Neural cell (in vitro differentiated cells): ENCODE measurements around the gene COL18A1. TPM values are rescaled to one million over a fixed set of nuclear protein-coding genes. Genes with fewer than 3 reads are reported as not detected.

ENCODE experiments used
- H2AFZ ChIP-seq: fragments of 200-600, 300-800 bp; sonication (generic), shearing (Covaris generic); 2 replicates; pipeline ENCODE4 v1.6.0; 2014; ENCODE audit warnings: low read depth, mild to moderate bottlenecking, antibody characterized with exemption, low read length, moderate library complexity
- H3F3A ChIP-seq: fragments of 200-600 bp; shearing (Covaris generic); 2 replicates; pipeline ENCODE4 v1.6.1; 2016; ENCODE audit warnings: mild to moderate bottlenecking, moderate library complexity, mixed read lengths, antibody characterized with exemption, low read length; ENCODE audit not compliant: insufficient read depth, poor library complexity, severe bottlenecking
- H3K27ac ChIP-seq: fragments of 200-600, 300-800 bp; sonication (generic), shearing (Covaris generic); 2 replicates; pipeline ENCODE4 v1.5.1; 2014; ENCODE audit warnings: mild to moderate bottlenecking, low read length, moderate library complexity
- H3K27me3 ChIP-seq: fragments of 300-800, 200-600 bp; sonication (generic), shearing (Covaris generic); 2 replicates; pipeline ENCODE4 v1.6.0; 2014; ENCODE audit warnings: mild to moderate bottlenecking, low read depth, low read length, moderate library complexity; ENCODE audit not compliant: insufficient read depth
- H3K36me3 ChIP-seq: fragments of 300-800, 200-600 bp; sonication (generic), shearing (Covaris generic); 2 replicates; pipeline ENCODE4 v1.5.1; 2014; ENCODE audit warnings: mild to moderate bottlenecking, antibody characterized with exemption, low read length, moderate library complexity; ENCODE audit not compliant: insufficient read depth
- H3K4me2 ChIP-seq: fragments of 300-800, 200-600 bp; sonication (generic), shearing (Covaris generic); 2 replicates; pipeline ENCODE4 v1.6.0; 2014; ENCODE audit warnings: mild to moderate bottlenecking, low read length
- H3K4me3 ChIP-seq: fragments of 300-800, 200-600 bp; sonication (generic), shearing (Covaris generic); 2 replicates; pipeline ENCODE4 v1.5.1; 2014; ENCODE audit warnings: mild to moderate bottlenecking, low read length, moderate library complexity
- H3K79me2 ChIP-seq: fragments of 200-600 bp; shearing (Covaris generic); replicated peaks from 2 replicates; pipeline ENCODE4 v1.6.0; 2014; ENCODE audit warnings: mild to moderate bottlenecking, low read length, moderate library complexity; ENCODE audit not compliant: insufficient read depth
- H3K9ac ChIP-seq: fragments of 300-800, 200-600 bp; sonication (generic), shearing (Covaris generic); 2 replicates; pipeline ENCODE4 v1.6.1; 2016; ENCODE audit warnings: mild to moderate bottlenecking, low read length, mixed read lengths
- H3K9me2 ChIP-seq: fragments of 200-600 bp; shearing (Covaris generic); 2 replicates; pipeline ENCODE4 v1.6.1; 2016; ENCODE audit warnings: mild to moderate bottlenecking, low read length, mixed read lengths; ENCODE audit not compliant: insufficient read depth
- H3K9me3 ChIP-seq: fragments of 200-600, 300-800 bp; sonication (generic), shearing (Covaris generic); 2 replicates; pipeline ENCODE4 v1.6.1; 2016; ENCODE audit warnings: mild to moderate bottlenecking, mixed run types, low read length, moderate library complexity, mixed read lengths
- H4K20me1 ChIP-seq: fragments of 200-600 bp; shearing (Covaris generic); 2 replicates; pipeline ENCODE4 v1.6.1; 2016; ENCODE audit warnings: mild to moderate bottlenecking, mixed run types; ENCODE audit not compliant: insufficient read depth
- EP300 ChIP-seq: fragments of 450-650 bp; conservative IDR thresholded peaks from 2 replicates; pipeline ENCODE4 v1.6.1; 2014; ENCODE audit warnings: antibody characterized with exemption, mild to moderate bottlenecking, moderate library complexity; ENCODE audit not compliant: poor library complexity, severe bottlenecking
- EZH2 ChIP-seq: fragments of 200-600, 300-800 bp; shearing (Covaris generic), sonication (generic); IDR thresholded peaks from 2 replicates; pipeline ENCODE4 v1.6.1; 2014; ENCODE audit warnings: antibody characterized with exemption, low read length, borderline replicate concordance, mild to moderate bottlenecking; ENCODE audit not compliant: insufficient read depth, poor library complexity, severe bottlenecking
- MXI1 ChIP-seq: fragments of 450-650 bp; conservative IDR thresholded peaks from 2 replicates; pipeline ENCODE4 v1.6.1; 2014; ENCODE audit warnings: antibody characterized with exemption, mild to moderate bottlenecking; ENCODE audit not compliant: poor library complexity, severe bottlenecking
- POLR2AphosphoS5 ChIP-seq: IDR thresholded peaks from 2 replicates; pipeline ENCODE4 v1.6.1; 2012
- RAD21 ChIP-seq: fragments of 450-650 bp; conservative IDR thresholded peaks from 2 replicates; pipeline ENCODE4 v1.6.1; 2014; ENCODE audit warnings: antibody characterized with exemption, mild to moderate bottlenecking, moderate library complexity
- REST ChIP-seq: IDR thresholded peaks from 2 replicates; pipeline ENCODE4 v1.6.1; 2012; ENCODE audit warnings: borderline replicate concordance
- SMC3 ChIP-seq: fragments of 450-650 bp; conservative IDR thresholded peaks from 2 replicates; pipeline ENCODE4 v1.6.1; 2014; ENCODE audit warnings: antibody characterized with exemption, mild to moderate bottlenecking, moderate library complexity; ENCODE audit not compliant: poor library complexity
- TAF1 ChIP-seq: IDR thresholded peaks from 2 replicates; pipeline ENCODE4 v1.6.1; 2012; ENCODE audit warnings: low read depth
- polyA plus RNA-seq: library from polyadenylated mRNA; depleted of rRNA; stranded (reverse); fragments of >200 nt; gene quantifications from 2 replicates; pipeline ENCODE4 v1.2.3, GENCODE V29; 2014
- TF ChIP-seq, protein P1 (sequence below): fragments of 450-650 bp; IDR thresholded peaks from 2 replicates; pipeline ENCODE4 v1.5.1; 2014; ENCODE audit warnings: antibody characterized with exemption, mild to moderate bottlenecking, moderate library complexity; ENCODE audit not compliant: poor library complexity, severe bottlenecking

The COL18A1 gene
- polyA plus RNA-seq, 1 donor from 2014 or later, result 2.5 TPM

DNA sequence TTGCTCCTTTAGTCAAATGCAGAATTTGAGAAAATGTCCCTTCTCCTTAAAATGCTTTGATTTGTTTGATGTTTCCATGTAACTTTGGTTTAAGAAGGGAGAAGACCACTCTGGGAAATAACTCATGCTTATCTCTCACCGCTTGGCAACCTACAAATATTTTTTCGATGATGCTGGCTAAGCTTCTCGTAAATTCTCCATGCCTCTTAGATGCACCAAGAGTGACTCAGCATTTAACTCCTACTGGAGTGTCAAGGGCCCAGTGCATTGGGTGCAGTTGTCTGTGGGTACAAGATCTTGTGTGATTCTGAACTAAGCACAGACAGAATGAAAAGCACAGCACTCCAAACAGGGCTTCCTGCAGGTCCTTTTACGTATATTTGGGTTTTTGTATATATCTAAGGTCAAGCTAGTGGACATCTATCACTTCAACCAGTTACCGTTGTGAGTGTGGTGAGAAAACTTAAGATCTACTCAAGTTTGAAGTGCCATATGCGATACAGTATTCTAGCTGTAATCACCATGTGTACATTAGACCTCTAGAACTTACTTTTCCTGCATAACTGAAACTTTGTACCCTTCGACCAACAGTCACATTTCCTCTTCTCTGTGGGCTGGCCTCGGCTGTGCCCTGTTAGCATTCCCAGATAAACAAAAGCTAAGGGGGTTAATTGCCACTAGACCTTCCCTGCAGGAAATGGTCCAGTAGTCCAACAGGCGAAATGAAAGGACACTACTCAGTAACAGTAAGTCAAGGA, 55.8 kb downstream of the COL18A1 start:
- H3K9me2 ChIP-seq, result no peaks in the 10 kb centered on the region
- no peak overlapping the region for H3K4me3 ChIP-seq
- no peaks in the 10 kb centered on the region for H3K36me3 ChIP-seq
- no peaks in the 10 kb centered on the region for H3K27me3 ChIP-seq
- H3K9me3 ChIP-seq, result peaks cover 8% of the 10 kb centered on the region
- no peaks in the 10 kb centered on the region for H4K20me1 ChIP-seq
- H3K79me2 ChIP-seq, result no peaks in the 10 kb centered on the region
- H2AFZ ChIP-seq, result no peak overlapping the region
- H3K4me2 ChIP-seq, result no peak overlapping the region
- no peaks in the 10 kb centered on the region for H3F3A ChIP-seq
- TF ChIP-seq POLR2AphosphoS5 (no peak), TAF1 (no peak), REST (no peak), SMC3 (no peak), MXI1 (no peak), RAD21 (no peak), EZH2 (no peak), EP300 (no peak)
- TF ChIP-seq, protein P1, sequence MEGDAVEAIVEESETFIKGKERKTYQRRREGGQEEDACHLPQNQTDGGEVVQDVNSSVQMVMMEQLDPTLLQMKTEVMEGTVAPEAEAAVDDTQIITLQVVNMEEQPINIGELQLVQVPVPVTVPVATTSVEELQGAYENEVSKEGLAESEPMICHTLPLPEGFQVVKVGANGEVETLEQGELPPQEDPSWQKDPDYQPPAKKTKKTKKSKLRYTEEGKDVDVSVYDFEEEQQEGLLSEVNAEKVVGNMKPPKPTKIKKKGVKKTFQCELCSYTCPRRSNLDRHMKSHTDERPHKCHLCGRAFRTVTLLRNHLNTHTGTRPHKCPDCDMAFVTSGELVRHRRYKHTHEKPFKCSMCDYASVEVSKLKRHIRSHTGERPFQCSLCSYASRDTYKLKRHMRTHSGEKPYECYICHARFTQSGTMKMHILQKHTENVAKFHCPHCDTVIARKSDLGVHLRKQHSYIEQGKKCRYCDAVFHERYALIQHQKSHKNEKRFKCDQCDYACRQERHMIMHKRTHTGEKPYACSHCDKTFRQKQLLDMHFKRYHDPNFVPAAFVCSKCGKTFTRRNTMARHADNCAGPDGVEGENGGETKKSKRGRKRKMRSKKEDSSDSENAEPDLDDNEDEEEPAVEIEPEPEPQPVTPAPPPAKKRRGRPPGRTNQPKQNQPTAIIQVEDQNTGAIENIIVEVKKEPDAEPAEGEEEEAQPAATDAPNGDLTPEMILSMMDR, result no peak
- no peak overlapping the region for H3K27ac ChIP-seq
- H3K9ac ChIP-seq, result no peak overlapping the region

- no peak overlapping the region for H3K9ac ChIP-seq
- no peak overlapping the region for H3K4me3 ChIP-seq
- peaks cover 8% of the 10 kb centered on the region for H3K9me3 ChIP-seq
- no peak overlapping the region for H3K27ac ChIP-seq
- H3F3A ChIP-seq, result no peaks in the 10 kb centered on the region
- H3K79me2 ChIP-seq, result no peaks in the 10 kb centered on the region
- no peak for TF ChIP-seq POLR2AphosphoS5
- no peak for TF ChIP-seq TAF1
- no peak for TF ChIP-seq MXI1
- no peak for TF ChIP-seq SMC3
- TF ChIP-seq, protein P1, result no peak
- no peak for TF ChIP-seq EZH2
- no peak for TF ChIP-seq EP300
- no peak for TF ChIP-seq REST
- no peak for TF ChIP-seq RAD21
- H2AFZ ChIP-seq, result no peak overlapping the region
- H3K4me2 ChIP-seq, result no peak overlapping the region
- H3K27me3 ChIP-seq, result no peaks in the 10 kb centered on the region
- H4K20me1 ChIP-seq, result no peaks in the 10 kb centered on the region
- no peaks in the 10 kb centered on the region for H3K36me3 ChIP-seq
- H3K9me2 ChIP-seq, result no peaks in the 10 kb centered on the region
Observed at GRCh38 chr21:45461369-45461750, 56.4 kb downstream of the COL18A1 start.
